ENCODE results near the gene NME7. TPM values are rescaled to one million over a fixed set of nuclear protein-coding genes. Genes with fewer than 3 reads are reported as not detected.

NME7 gene
- total RNA-seq, 1 experiment from 2014 or later: 9.0 TPM

DNA sequence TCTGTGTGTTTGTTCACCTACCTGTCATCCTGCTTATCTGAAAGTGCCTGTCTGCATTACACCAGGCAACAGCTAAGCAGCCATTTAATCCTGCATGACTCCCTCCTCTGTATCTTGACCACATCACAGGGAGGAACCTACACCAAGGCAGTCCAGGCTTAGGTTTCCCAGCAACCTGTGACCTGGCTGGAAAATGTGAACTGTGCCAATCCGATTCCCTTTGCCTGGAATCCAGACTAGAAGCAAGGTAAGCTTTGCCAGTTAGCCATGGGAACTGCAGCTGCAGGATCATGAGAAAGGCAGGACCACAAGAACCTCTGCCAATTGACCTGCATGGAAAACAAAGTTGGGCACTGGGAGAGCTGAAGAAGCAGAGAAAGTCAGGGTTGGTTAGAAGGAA lies 267.4 kb downstream of the NME7 start:
- Histone ChIP-seq H3K4me1 (peaks cover 68% of the 10 kb centered on the region), H3K27me3 (replicated peaks; ENCODE audit: control insufficient read depth, insufficient read depth, low read length) (no peaks in the 10 kb centered on the region), H3K9me3 (0 out of 2 replicates have a peak, but pooled peaks cover 3% of the 10 kb centered on the region), H3K36me3 (ENCODE audit: control insufficient read depth, insufficient read depth, low read length) (no peaks in the 10 kb centered on the region; the same call in 1 of the 2 replicates), H3K4me3 (ENCODE audit: low read depth, low read length) (no peak overlapping the region)
- no peaks in the 10 kb centered on the region for H3K9me3 Mint-ChIP-seq (ENCODE audit: unreplicated experiment)
- no peaks in the 10 kb centered on the region for H3K27me3 Mint-ChIP-seq (ENCODE audit: insufficient read depth, unreplicated experiment)
- intact Hi-C loops (cut with micrococcal nuclease; ENCODE audit: unreplicated experiment): loop anchor here (2.0 to 10.0 kb wide), 2 partner anchors 13 to 465 kb away; no protein-coding TSS in a partner anchor
- TF ChIP-seq, protein P1, sequence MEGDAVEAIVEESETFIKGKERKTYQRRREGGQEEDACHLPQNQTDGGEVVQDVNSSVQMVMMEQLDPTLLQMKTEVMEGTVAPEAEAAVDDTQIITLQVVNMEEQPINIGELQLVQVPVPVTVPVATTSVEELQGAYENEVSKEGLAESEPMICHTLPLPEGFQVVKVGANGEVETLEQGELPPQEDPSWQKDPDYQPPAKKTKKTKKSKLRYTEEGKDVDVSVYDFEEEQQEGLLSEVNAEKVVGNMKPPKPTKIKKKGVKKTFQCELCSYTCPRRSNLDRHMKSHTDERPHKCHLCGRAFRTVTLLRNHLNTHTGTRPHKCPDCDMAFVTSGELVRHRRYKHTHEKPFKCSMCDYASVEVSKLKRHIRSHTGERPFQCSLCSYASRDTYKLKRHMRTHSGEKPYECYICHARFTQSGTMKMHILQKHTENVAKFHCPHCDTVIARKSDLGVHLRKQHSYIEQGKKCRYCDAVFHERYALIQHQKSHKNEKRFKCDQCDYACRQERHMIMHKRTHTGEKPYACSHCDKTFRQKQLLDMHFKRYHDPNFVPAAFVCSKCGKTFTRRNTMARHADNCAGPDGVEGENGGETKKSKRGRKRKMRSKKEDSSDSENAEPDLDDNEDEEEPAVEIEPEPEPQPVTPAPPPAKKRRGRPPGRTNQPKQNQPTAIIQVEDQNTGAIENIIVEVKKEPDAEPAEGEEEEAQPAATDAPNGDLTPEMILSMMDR (IDR thresholded peaks at IDR 0.05; ENCODE audit: insufficient read depth in 1 of 2, low read depth in 1 of 2, low read length in 1 of 2, severe bottlenecking in 1 of 2, unreplicated experiment in 1 of 2): no peak
- no TSS peak for BruUV-seq (replicated peaks)
- POLR2A ChIA-PET: no interaction called here
- H3K4me3 Mint-ChIP-seq (ENCODE audit: unreplicated experiment): peak overlapping the region; percentile 22
- CTCF ChIA-PET: interaction anchor here (1.4 kb wide), 1 partner anchor 9 kb away, joined by 4 read pairs; no protein-coding TSS in a partner anchor
- H3K4me1 Mint-ChIP-seq (ENCODE audit: low read depth, unreplicated experiment): peaks cover 36% of the 10 kb centered on the region
- no peak for DNase-seq
- peak overlapping the region; percentile 55 for H3K27ac Mint-ChIP-seq (ENCODE audit: unreplicated experiment)
- H3K36me3 Mint-ChIP-seq (ENCODE audit: insufficient read depth, unreplicated experiment): no peaks in the 10 kb centered on the region

DNA sequence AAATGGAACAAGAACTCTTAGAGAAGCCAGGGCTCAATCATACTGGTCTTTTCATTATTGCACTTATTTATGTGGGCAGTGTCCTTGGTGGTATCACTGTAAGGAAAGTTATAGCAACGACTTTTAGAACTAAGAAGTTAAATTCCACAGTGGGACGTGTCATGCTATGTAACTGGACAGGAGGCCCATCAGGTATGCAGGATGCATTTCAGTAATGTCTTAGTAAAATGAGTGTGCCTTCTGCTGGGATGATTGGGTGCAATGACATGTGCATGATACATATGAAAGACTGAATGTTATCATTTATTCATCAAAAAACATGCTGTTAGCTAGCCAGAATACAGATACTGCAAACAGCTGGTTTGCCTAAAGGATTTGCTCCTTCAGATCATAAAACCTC lies 268.0 kb downstream of the NME7 start:
- ChIA-PET POLR2A (no interaction called here), CTCF (no interaction called here)
- TF ChIP-seq, protein P1 (IDR thresholded peaks at IDR 0.05; ENCODE audit: insufficient read depth in 1 of 2, low read depth in 1 of 2, low read length in 1 of 2, severe bottlenecking in 1 of 2, unreplicated experiment in 1 of 2): no peak
- no peak overlapping the region for H3K27ac Mint-ChIP-seq (ENCODE audit: unreplicated experiment)
- no peak for DNase-seq
- intact Hi-C loops (cut with micrococcal nuclease; ENCODE audit: unreplicated experiment): no loop called here
- H3K9me3 ChIP-seq: 0 out of 2 replicates have a peak, but pooled peaks cover 3% of the 10 kb centered on the region
- no TSS peak for BruUV-seq (replicated peaks)
- no peaks in the 10 kb centered on the region; the same call in 1 of the 2 replicates for H3K36me3 ChIP-seq (ENCODE audit: control insufficient read depth, insufficient read depth, low read length)
- H3K4me3 ChIP-seq (ENCODE audit: low read depth, low read length): no peak overlapping the region
- peaks cover 68% of the 10 kb centered on the region for H3K4me1 ChIP-seq
- H3K27me3 Mint-ChIP-seq (ENCODE audit: insufficient read depth, unreplicated experiment): no peaks in the 10 kb centered on the region
- H3K4me1 Mint-ChIP-seq (ENCODE audit: low read depth, unreplicated experiment): peaks cover 43% of the 10 kb centered on the region
- no peaks in the 10 kb centered on the region for H3K27me3 ChIP-seq (replicated peaks; ENCODE audit: control insufficient read depth, insufficient read depth, low read length)
- no peaks in the 10 kb centered on the region for H3K9me3 Mint-ChIP-seq (ENCODE audit: unreplicated experiment)
- no peak overlapping the region for H3K4me3 Mint-ChIP-seq (ENCODE audit: unreplicated experiment)
- no peaks in the 10 kb centered on the region for H3K36me3 Mint-ChIP-seq (ENCODE audit: insufficient read depth, unreplicated experiment)

DNA sequence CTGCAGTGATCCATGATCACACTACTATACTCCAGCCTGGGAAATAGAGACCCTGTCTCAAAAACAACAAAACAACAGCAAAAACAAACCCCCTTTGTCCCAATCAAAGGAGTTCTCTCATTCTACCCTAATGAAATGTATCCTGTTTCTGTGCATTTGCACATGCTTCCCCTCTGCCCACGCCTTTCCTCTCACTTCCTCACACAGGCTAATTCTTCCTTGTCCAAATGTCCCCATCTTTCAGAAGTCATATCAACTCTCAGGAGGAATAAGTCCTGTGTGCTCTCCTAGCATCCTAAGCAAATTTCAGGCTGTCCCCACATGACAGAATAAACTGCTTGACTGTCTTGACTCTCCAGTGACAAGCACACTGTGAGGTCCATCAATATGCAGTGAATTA lies 269.2 kb downstream of the NME7 start:
- Mint-ChIP-seq H3K36me3 (ENCODE audit: insufficient read depth, unreplicated experiment) (no peaks in the 10 kb centered on the region), H3K4me3 (ENCODE audit: unreplicated experiment) (no peak overlapping the region), H3K9me3 (ENCODE audit: unreplicated experiment) (no peaks in the 10 kb centered on the region), H3K4me1 (ENCODE audit: low read depth, unreplicated experiment) (peaks cover 46% of the 10 kb centered on the region), H3K27me3 (ENCODE audit: insufficient read depth, unreplicated experiment) (no peaks in the 10 kb centered on the region), H3K27ac (ENCODE audit: unreplicated experiment) (peak overlapping the region; percentile 33)
- no peaks in the 10 kb centered on the region for H3K27me3 ChIP-seq (replicated peaks; ENCODE audit: control insufficient read depth, insufficient read depth, low read length)
- ChIA-PET CTCF (no interaction called here), POLR2A (no interaction called here)
- peaks cover 62% of the 10 kb centered on the region for H3K4me1 ChIP-seq
- no peak overlapping the region for H3K4me3 ChIP-seq (ENCODE audit: low read depth, low read length)
- no peak for DNase-seq
- intact Hi-C loops (cut with micrococcal nuclease; ENCODE audit: unreplicated experiment): no loop called here
- TF ChIP-seq, protein P1 (IDR thresholded peaks at IDR 0.05; ENCODE audit: insufficient read depth in 1 of 2, low read depth in 1 of 2, low read length in 1 of 2, severe bottlenecking in 1 of 2, unreplicated experiment in 1 of 2): no peak
- 0 out of 2 replicates have a peak, but pooled peaks cover 3% of the 10 kb centered on the region for H3K9me3 ChIP-seq
- BruUV-seq (replicated peaks): no TSS peak
- H3K36me3 ChIP-seq (ENCODE audit: control insufficient read depth, insufficient read depth, low read length): no peaks in the 10 kb centered on the region; the same call in 1 of the 2 replicates
